Right lobe of liver (tissue), 6 donors: ENCODE results near the gene NKX2-2. TPM values are rescaled to one million over a fixed set of nuclear protein-coding genes. Genes with fewer than 3 reads are reported as not detected.

Experiments
- ATAC-seq, 4 donors: fragments of 200-7000 bp; cut with Tn5 transposase; one replicate each; pipeline ENCODE4 v1.9.1; 2020; ENCODE audit warnings: mild to moderate bottlenecking in 4 of 4, moderate library complexity in 4 of 4
- DNase-seq, 3 donors: peaks; one replicate each; pipeline ENCODE4 v3.0.0-alpha.2; 2020
- H3K27ac ChIP-seq, 3 donors: fragments of 200-600 bp; one replicate each; pipeline ENCODE4 v1.8.0; 2022
- H3K27me3 ChIP-seq, 2 donors: fragments of 200-600 bp; one replicate each; pipeline ENCODE4 v1.8.0; 2022
- H3K36me3 ChIP-seq, 4 donors: fragments of 200-600 bp; sonication (generic) in 1 of 4; one replicate each; pipeline versions ENCODE4 v1.5.1 to v1.8.0; 2017 to 2022; ENCODE audit warnings: control low read depth in 1 of 4
- H3K4me1 ChIP-seq, 4 donors: fragments of 200-600 bp; sonication (generic) in 1 of 4; one replicate each; pipeline versions ENCODE4 v1.5.1 to v1.8.0; 2017 to 2022; ENCODE audit warnings: control low read depth in 1 of 4
- H3K4me3 ChIP-seq, 3 donors: fragments of 200-600 bp; one replicate each; pipeline ENCODE4 v1.8.0; 2022
- H3K9me3 ChIP-seq, 4 donors: fragments of 200-600 bp; sonication (generic) in 1 of 4; one replicate each; pipeline versions ENCODE4 v1.5.1 to v1.8.0; 2017 to 2022; ENCODE audit warnings: control low read depth in 1 of 4
- CTCF ChIP-seq, 4 donors: fragments of 200-600 bp in 3 of 4; fragments of 450-650 bp in 1 of 4; IDR thresholded peaks; one replicate each; pipeline versions ENCODE4 v1.5.1 to v1.8.0; 2016 to 2022; ENCODE audit warnings: antibody characterized with exemption in 4 of 4, mild to moderate bottlenecking in 2 of 4
- POLR2A ChIP-seq: fragments of 450-650 bp; IDR thresholded peaks from one replicate; pipeline ENCODE4 v1.6.1; 2017; ENCODE audit warnings: antibody characterized with exemption, mild to moderate bottlenecking
- WGBS: methylation state at CpG from one replicate; pipeline ENCODE4 v1.1.6; 2018; ENCODE audit warnings: low coverage, low lambda C conversion rate; ENCODE audit not compliant: insufficient coverage; ENCODE audit errors: missing lambda C conversion rate; 5-methylcytosine and 5-hydroxymethylcytosine counted together
- intact Hi-C, 2 donors: fragments of 100-400 bp; cut with DNase I; formaldehyde crosslinking; loops; one replicate each; pipeline versions ENCODE4 v1.11.2 to v1.14.1; 2022
- total RNA-seq, 6 experiments: library from RNA; depleted of rRNA in 2 of 6; stranded (reverse); fragments of >200 nt in 2 of 6; fragmentation: NEBNext Ultra II Directional in 3 of 6; extraction: Animal tissue kit (Norgen Biotek cat#: 25700) in 3 of 6; gene quantifications; one replicate each; pipeline versions ENCODE4 v1.1.0 to v1.2.4, GENCODE V29; 2016 to 2023
- donor health status: DM: no; HTN: yes; CAD: no.
- donor health status: DM: no; HTN: no; CAD: no.
- donor health status: DM: no; HTN: no; CAD: no.
- donor health status: DM: no; HTN: yes; CAD: no.
- donor health status: DM: no; HTN: yes; CAD: no.

The NKX2-2 gene
- total RNA-seq, 6 experiments from 2014 or later, result not detected

GRCh38 chr20:21526776-21527175, 12.9 kb upstream of the NKX2-2 start:
- Histone ChIP-seq H3K27me3 (peaks cover 0 to 13% of the 10 kb centered on the region in 2 donors), H3K36me3 (no peaks in the 10 kb centered on the region), H3K9me3 (no peaks in the 10 kb centered on the region), H3K4me3 (no peak overlapping the region), H3K4me1 (peaks cover 0 to 23% (median 5%) of the 10 kb centered on the region in 4 donors), H3K27ac (no peak overlapping the region)
- TF ChIP-seq CTCF (IDR thresholded peaks at IDR 0.05) (no peak), POLR2A (no peak)
- ATAC-seq (peak in 2 of 4 donors; percentile 12 to 30), DNase-seq (no peak)
- intact Hi-C loops, result no loop called here

- ATAC-seq (no peak), DNase-seq (no peak)
- H3K27me3 ChIP-seq, result peaks cover 7 to 39% of the 10 kb centered on the region in 2 donors
- no peaks in the 10 kb centered on the region for H3K9me3 ChIP-seq
- no peak overlapping the region for H3K4me3 ChIP-seq
- no peaks in the 10 kb centered on the region for H3K36me3 ChIP-seq
- H3K4me1 ChIP-seq, result peaks cover 0 to 21% (median 2%) of the 10 kb centered on the region in 4 donors
- 49% methylated on average over 2 of the region's 2 CpGs for WGBS
- intact Hi-C loops, result no loop called here
- H3K27ac ChIP-seq, result no peak overlapping the region
- TF ChIP-seq POLR2A, result no peak
- TF ChIP-seq CTCF (IDR thresholded peaks at IDR 0.05), result no peak
Observed at GRCh38 chr20:21523895-21524294, 10.0 kb upstream of the NKX2-2 start.

GRCh38 chr20:21523281-21523868, 9.5 kb upstream of the NKX2-2 start:
- DNase-seq (no peak), ATAC-seq (no peak)
- whole genome bisulfite sequencing, result 11% methylated on average over 12 of the region's 19 CpGs
- no peak overlapping the region for H3K4me3 ChIP-seq
- no peaks in the 10 kb centered on the region for H3K9me3 ChIP-seq
- peaks cover 0 to 21% (median 2%) of the 10 kb centered on the region in 4 donors for H3K4me1 ChIP-seq
- H3K27ac ChIP-seq, result no peak overlapping the region
- peaks cover 7 to 44% of the 10 kb centered on the region in 2 donors for H3K27me3 ChIP-seq
- intact Hi-C loops, result no loop called here
- no peaks in the 10 kb centered on the region for H3K36me3 ChIP-seq
- TF ChIP-seq CTCF (IDR thresholded peaks at IDR 0.05), result no peak
- no peak for TF ChIP-seq POLR2A

- peak overlapping the region in 2 of 3 donors; percentile 14 to 27 for H3K4me3 ChIP-seq
- no peak overlapping the region for H3K27ac ChIP-seq
- no peaks in the 10 kb centered on the region for H3K36me3 ChIP-seq
- H3K9me3 ChIP-seq, result no peaks in the 10 kb centered on the region
- peaks cover 7 to 51% of the 10 kb centered on the region in 2 donors for H3K27me3 ChIP-seq
- TF ChIP-seq CTCF (IDR thresholded peaks at IDR 0.05) (no peak), POLR2A (no peak)
- ATAC-seq (peak; percentile 26 to 48 (median 36)), DNase-seq (no peak)
- peaks cover 0 to 21% (median 2%) of the 10 kb centered on the region in 4 donors for H3K4me1 ChIP-seq
- WGBS, result under 1% methylated on average over 17 of the region's 86 CpGs
- intact Hi-C loops, result no loop called here
Observed at GRCh38 chr20:21522481-21523280, 8.8 kb upstream of the NKX2-2 start.
